NOMO-1 treated with DMSO at 0.1 percent for 48 hours (cell line): Measurements from ENCODE around the gene NBAS.

Experiments used
- DNase-seq: peaks from one replicate; lab custom pipeline; 2025; ENCODE audit not compliant: unreplicated experiment; lab: John Stamatoyannopoulos, UW

The NBAS gene

DNA sequence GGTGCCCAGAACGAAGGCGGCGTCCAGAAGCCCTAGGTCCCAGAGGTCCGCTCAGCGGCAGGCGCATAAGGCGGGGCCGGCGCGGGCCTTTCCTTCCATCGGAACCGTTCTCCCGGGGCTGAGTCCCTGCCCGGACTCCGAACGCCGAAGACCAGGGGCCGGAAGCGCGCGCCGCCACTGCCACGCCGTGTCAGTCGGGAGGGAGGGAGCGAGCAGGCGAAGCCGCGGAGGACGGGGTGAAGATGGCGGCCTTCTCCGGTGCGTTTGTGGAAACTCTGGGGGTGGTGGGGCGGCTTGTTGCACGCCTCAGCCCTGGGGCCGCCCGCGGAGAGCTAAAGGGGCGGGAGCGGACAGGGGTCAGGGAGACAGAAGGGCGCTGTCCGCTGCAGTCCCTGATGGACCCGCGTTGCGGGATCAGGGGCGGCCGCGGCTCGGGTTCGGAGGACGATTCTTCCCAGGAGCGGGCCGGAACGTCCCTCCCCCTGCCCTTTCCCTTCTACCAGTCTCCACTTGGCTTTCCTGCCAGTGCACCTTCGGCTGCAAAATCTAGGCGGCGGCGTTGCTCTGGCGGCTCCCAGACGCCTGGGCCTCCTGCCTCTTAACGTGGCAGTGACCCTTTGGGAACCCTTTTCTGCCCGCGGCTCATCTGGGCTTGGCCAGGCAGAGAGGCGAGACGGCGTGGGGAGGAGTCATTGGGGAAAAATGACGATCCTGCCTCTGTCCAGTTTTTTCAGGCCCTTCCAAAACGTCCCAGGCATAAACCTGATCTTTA is 30.7 kb upstream of the NBAS start, which contains the start of gene DDX1:
DDX1 (plus strand) TSS at position 177 of the 772 bp plus-strand sequence; CDS start at position 243, 66 bp downstream.
- peak; percentile 76 for DNase-seq

DNA sequence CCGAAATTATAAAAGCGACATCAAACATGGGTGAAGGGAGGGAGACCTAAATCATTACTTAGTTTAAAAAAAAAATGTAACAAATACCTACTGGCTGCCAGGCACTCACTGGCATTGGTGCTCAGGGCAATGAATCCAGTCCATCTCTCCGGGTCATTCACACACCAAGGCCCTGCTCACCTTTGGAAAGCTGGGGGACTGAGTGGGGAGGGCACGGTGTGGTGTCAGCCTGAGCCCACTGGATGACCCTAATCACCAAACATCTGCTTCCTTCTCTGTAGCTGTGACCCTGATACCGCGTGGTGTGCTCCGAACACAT is 30.2 kb upstream of the NBAS start:
- no peak for DNase-seq

DNA sequence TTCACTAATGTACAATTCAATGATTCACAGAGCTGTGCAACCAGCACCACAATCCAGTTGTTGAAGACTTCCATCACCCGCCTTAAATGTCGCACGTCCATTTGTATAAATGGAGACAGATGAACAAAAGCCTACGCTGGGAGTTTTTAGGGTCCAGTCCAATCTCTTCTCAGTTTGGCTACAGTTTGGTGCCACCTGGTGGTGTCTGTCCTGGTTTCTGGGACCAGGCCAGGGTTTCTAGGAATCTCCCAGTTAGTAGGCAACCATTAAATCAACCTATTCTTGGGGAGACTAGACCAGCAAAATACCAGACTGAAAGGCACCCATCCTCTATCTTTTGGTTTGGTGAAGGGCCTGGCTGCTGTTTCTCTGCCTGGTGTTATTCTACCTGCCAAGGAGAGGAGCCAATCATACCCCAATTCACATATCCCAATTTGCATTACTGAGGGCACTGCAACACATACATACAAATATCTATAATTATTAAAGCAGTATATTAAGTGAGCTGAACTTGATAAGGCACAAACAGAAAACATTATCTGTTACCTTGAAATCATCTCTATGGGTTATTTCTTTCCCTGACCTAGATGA is 27.3 kb upstream of the NBAS start:
- no peak for DNase-seq

DNA sequence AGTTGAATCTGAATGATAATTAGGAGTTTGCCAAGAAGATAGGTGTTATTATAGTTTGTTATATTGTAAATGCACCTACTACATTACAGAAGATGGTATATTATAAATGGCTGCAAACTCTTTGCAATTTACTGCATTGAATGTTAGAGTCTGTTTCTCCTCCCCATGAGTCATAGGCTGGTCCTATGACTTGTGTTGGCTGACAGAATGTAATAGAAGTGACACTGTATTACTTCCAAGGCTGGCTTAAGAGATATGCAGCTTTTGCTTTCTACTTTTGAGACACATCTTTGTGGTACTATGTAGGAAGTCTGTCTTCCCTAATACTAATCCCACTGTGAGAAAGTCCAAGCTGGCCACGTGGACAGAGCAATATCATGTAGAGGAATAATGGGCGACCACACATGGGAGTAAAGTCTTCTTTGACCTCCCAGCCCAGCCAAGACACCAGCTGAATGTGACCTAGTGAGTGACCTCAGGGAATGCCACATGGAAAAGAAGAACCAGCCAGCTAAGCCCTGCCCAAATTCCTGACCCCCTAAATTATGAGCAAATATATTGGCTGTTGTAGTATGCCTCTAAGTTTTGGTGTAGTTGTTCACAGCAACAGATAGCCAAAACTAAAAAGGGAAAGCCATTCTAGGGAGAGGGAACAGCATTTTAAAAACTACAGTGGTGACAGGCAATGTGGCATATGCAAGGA is 23.8 kb upstream of the NBAS start:
- no peak for DNase-seq

- no peak for DNase-seq
Measured at GRCh38 chr2:15584316-15584715, 23.2 kb upstream of the NBAS start.

- DNase-seq: no peak
Measured at GRCh38 chr2:15583826-15584225, 22.7 kb upstream of the NBAS start.

- DNase-seq: no peak
Measured at GRCh38 chr2:15582710-15583357, 21.7 kb upstream of the NBAS start.

GRCh38 chr2:15580451-15580850 is 19.3 kb upstream of the NBAS start:
- DNase-seq: no peak

DNA sequence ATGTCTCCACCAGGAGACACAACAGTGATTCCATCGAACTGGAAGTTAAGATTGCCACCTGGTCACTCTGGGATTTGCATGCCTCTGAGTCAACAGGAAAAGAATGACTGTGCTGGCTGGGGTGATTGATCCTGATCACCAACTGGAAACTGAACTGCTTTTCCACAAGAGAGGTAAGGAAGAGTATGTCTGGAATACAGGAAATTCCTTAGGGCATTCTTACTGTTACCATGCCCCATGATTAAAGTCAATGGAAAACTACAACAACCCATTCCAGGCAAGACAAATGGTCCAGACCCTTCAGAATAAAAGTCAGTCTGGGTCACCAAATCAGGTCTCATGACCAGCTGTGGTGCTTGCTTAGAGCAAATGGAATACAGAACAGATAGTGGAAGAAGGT is 18.5 kb upstream of the NBAS start:
- no peak for DNase-seq

GRCh38 chr2:15577071-15577735 is 16.1 kb upstream of the NBAS start:
- peak; percentile 62 for DNase-seq

DNA sequence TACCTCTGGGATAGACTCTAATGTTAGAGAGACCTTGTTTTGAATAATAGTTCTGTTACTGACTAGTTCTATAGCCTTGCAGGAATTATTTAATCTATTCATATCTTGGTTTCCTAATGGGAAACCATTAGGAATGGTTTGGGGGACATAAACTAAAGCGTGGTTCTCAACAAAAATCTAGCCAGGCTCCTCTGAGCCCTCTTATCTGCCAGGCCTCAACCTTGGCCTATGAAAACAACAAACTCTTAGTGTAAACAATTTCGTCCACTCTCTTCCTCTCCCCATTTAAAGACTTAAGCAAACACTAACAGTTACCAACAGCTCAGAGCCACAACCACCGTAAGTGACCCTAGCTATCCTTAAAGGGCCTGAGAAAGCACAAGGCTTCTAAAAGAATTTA is 10.6 kb upstream of the NBAS start:
- no peak for DNase-seq

GRCh38 chr2:15570104-15570503 is 9.0 kb upstream of the NBAS start:
- DNase-seq: no peak

DNA sequence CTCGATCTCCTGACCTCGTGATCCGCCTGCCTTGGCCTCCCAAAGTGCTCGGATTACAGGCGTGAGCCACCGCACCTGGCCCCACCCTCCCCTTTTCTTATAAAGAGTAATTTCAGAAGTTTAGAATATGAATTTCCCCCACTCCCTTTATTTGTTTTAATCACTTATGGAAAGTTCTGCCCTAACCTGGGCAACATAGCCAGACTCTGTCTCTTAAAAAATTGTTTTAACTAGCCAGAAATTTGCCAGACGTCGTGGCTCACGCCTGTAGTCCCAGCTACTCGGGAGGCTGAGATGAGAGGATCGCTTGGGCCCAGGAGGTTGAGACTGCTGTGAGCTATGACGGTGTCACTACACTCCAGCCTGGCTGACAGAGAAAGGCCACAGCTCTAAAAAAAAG is 7.7 kb upstream of the NBAS start:
- no peak for DNase-seq

- no peak for DNase-seq
Measured at GRCh38 chr2:15566912-15567311, 5.8 kb upstream of the NBAS start.

DNA sequence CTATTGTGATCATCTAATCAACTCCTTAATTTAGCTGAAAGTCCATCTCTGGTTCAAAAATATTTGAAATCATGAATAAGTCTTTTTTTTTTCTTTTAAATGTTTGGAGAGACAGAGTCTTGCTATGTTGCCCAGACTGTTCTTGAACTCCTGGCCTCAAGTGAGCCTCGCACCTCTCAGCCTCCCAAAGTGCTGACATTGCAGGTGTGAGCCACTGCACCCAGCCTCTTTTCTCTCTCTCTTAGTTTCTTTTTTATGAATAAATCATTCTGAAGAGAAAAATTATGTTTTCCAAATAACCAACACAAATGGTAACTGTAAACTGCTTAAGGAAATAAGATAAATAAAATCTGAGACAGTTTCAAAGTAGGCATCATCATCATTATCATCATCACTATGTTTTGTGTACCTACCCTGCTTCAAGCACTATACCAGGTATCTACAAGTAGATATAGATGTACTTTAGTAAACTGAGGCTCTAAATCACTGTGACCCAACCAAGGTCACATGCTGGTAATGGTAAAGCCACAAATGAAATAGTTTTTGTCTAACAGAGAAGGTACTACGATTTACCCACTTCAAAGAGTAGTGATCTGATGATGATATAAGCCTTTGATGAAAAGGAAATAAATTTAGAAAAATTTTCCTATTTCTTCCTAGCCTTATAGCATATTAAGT is 5.0 kb upstream of the NBAS start:
- DNase-seq: no peak

DNA sequence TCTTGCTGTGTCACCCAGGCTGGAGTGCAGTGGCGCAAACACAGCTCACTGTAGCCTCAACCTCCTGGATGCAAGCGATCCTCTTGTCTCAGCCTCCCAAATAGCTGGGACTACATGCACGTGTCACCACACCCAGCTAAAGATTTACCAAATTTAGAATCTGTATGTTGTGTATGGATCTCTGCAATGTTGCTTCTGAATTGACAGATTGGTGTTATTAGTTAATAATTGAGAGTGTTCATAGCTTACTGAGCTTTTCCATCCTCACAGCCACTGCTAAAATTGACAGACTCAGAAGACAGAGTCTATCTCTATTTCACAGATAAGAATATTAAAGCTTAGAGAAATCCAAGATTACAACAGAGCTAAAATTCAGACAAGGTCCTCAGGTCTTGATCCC is 4.3 kb upstream of the NBAS start:
- DNase-seq: no peak

DNA sequence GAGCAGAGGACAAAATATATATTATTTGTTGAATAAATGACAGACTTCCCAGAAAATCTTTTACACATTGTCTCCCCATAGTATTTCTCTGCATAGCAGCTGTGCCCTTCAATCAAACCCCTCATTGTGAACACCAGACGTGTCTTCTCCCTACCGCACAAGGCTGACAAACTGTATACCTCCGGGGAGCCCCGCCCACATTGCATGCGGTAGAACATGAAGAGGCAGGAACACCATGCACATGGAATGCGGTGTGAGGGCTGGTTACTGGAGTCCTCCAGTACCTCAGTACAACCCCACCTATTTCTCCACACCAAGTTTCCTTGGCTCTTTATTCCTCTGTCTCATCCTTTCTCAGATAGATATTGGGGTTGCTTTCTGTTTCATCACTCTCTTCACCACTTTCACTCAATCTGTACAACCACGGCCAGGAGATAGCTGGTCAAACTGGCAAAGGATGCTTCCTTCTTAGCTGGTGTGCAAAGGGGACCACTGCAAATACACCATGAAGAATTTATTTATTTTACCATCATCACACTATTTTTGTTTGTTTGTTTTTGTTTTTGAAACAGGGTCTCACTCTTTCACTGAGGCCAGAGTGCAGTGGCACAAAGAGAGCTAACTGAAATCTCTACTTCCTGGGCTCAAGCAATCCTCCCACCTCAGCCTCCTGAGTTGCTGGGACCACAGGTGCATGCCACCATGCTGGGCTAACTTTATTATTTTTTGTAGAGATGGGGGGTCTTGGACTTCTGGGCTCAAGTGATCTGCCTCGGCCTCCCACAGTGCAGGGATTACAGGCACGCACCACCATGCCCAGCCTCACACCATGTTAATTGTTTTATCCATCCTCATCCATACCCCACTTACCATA is 2.3 kb upstream of the NBAS start:
- no peak for DNase-seq

GRCh38 chr2:15562354-15563031 is 1.4 kb upstream of the NBAS start:
- DNase-seq: no peak
